Measurements from ENCODE around the gene ATF1.
A peak's percentile ranks its signal among the peaks of the same experiment; 100 is the strongest.
"Not testable (repeated sequence)": the region's sequence is repeated elsewhere in the genome, so short reads cannot be mapped to it uniquely, and the experiment has no call there.

The ATF1 gene

GRCh38 chr12:50753232-50753769 is 10.6 kb upstream of the ATF1 start:
- DNase-seq: no peak

- peak; percentile 25 for DNase-seq
Observed at GRCh38 chr12:50764286-50765094, 589 bp downstream of the ATF1 start.

DNA sequence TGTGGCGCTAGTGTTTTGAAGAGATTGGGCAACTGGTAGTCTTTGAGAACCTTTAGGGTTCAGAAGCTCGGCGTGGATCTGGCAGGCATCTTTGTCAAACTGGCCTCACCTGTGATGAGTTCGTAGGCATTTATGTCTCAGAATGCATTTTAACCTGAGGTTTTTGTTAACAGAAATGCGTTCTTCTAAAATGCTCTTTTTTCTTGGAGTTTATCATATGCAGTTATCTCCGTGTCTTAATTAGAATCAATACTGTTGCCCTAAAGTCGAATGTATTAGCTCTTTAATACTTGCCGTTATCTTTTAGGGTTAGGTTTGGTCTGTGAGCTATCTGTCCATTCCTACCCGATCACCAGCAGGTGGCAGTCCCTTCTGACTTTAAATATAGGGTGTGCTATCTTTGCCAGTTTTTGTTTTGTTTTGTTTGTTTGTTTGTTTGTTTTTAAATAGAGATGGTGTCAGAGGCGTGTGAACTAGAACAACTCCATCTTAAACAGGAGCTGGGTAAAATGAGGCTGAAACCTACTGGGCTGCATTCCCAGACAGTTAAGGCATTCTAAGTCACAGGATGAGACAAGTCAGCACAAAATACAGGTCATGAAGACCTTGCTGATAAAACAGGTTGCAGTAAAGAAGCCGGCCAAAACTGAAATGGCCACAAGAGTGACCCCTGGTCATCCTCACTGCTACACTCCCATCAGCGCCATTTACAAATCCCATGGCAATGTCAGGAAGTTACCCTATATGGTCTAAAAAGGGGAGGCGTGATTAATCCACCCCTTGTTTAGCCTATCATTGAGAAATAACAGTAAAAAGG is 1.4 kb downstream of the ATF1 start:
- DNase-seq: peak; percentile 60

DNA sequence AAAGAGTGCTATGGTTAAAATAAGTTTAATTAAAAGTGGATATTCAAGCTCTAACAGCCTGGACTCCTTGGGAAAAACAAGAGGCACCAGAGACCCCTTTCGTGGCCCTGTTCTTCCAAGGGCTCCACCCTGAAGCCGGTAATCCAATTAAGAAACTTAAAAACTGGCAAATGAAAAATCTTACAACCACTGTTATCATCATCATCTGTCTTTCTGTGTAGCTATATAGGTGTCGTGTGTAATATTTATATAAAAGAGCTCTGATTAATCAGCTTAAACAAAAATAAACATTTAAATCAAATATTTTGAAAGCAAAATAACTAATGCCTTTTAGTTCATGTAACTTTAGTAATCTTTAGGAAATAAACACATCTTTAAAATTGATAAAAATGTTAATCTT is 4.5 kb downstream of the ATF1 start:
- no peak for DNase-seq

GRCh38 chr12:50768813-50769212 is 4.9 kb downstream of the ATF1 start:
- not testable (repeated sequence) for DNase-seq

- no peak for DNase-seq
Observed at GRCh38 chr12:50771409-50771808, 7.5 kb downstream of the ATF1 start.

DNA sequence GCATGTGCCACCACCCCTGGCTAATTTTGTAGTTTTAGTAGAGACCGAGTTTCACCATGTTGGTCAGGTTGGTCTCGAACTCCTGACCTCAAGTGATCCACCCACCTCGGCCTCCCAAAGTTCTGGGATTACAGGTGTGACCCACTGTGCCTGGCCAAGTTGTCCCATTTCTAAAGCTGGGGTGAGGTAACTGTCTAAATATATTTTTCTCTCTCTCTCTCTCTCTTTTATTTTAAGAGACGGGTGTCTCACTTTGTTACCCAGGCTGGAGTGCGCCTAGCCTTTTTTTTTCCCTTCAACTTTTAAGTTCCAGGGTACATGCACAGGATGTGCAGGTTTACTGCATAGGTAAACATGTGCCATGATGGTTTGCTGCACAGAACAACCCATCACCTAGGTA is 8.6 kb downstream of the ATF1 start:
- DNase-seq: no peak

DNA sequence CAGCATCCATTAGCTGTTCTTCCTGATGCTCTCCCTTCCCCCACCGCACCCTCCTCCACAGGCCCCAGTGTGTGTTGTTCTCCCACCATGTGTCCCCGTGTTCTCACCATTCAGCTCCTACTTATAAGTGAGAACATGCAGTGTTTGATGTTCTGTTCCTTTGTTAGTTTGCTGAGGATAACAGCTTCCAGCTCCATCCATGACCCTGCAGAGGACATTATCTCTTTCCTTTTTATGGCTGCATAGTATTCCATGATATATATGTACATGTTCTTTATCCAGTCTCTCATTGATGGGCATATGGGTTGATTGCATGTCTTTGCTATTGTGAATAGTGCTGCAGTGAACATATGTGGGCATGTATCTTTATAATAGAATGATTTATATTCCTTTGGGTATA is 9.0 kb downstream of the ATF1 start:
- no peak for DNase-seq

DNA sequence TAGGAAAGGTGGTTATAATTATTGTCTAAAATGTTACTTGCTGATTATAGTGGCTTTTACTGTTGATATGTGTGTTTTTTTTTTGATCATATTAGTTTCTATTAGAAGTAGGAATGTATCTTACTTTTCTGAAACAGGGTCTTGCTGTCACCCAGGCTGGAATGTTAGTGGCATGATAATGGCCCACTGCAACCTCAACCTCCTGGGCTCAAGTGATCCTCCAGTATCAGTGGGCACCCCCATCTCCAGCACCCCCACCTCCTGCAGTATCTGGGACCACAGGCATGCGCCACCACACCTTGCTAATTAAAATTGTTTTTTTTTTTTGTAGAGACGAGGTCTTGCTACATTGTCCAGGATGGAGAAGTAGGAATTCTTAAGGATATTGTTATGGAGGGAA is 11.3 kb downstream of the ATF1 start:
- no peak for DNase-seq

- no peak for DNase-seq
Observed at GRCh38 chr12:50776749-50777728, 13.1 kb downstream of the ATF1 start.

DNA sequence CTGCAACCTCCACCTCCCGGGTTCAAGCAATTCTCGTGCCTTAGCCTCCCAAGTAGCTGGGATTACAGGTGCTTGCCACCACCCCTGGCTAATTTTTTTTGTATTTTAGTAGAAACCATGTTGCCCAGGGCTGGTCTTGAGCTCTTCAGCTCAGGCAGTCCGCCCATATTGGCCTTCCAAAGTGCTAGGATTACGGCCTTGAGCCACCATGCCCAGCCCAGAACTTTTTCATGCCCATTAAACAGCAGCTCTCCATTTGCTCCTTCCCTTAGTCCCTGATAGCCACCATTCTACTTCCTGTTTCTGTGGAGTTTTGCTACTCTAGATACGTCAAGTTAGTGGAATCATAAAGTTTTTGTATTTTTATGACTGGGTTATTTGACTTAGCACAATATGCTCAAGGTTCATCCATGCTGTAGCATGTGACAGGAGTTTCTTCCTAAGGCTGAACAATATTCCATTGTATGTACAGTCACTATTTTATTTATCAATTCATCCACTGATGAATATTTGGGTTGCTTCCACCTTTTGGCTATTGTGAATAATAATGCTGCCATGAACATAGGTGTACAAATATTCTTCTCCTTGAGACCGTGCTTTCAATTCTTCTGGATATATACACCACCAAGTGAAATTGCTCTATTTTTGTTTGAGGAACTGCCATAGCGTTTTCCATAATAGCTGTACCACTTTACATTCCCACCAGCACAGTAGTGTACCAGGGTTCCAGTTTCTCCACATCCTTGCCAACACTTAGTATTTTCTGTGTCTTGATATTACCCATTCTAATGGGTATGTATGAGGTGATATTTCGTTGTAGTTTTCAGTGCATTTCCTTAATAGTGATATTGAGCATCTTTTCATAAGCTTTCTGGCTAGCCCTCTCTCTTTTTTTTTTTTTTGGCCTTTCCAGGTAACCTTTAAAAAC is 15.0 kb downstream of the ATF1 start:
- DNase-seq: no peak

- DNase-seq: no peak
Observed at GRCh38 chr12:50780013-50780412, 16.1 kb downstream of the ATF1 start.

DNA sequence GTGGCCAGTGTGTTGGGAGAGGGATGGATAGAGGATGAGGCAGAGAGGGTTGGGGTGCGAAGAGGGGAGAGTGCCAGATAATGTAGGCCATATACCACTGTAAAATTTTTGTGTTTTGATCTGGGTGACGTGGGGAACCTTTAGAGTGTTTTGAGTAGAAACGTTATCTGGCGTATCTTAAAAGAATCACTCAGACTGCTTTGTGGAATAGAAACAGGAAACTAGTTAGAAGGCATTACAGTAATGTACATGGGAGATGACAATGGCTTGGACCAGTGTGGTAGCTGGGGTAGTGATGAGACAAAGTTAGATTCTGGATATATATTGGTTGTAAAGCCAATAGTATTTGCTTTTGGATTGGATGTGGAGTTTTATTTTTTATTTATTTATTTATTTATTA is 20.6 kb downstream of the ATF1 start:
- no peak for DNase-seq

- DNase-seq: no peak
Observed at GRCh38 chr12:50785406-50786001, 21.6 kb downstream of the ATF1 start.

GRCh38 chr12:50786498-50787231 is 22.8 kb downstream of the ATF1 start:
- peak; percentile 94 for DNase-seq

DNA sequence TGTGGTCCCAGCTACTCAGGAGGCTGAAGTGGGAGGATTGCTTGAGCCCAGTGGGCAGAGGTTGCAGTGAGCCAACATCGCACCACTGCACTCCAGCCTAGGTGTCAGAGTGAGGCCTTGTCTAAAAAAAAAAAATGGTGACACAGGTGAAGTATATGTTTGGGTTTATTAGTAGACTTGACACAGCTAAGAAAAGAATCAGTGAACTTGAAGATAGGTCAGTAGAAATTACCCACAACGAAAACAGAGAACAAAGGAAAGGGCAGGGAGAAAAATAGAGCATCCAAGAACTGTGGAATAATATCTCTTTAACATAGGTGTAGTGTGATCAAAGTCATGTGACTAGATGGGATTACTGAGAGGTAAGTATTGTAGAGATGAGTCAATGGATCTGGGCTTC is 23.7 kb downstream of the ATF1 start:
- no peak for DNase-seq

GRCh38 chr12:50788561-50788960 is 24.7 kb downstream of the ATF1 start:
- DNase-seq: peak; percentile 1

- DNase-seq: no peak
Observed at GRCh38 chr12:50790081-50790480, 26.2 kb downstream of the ATF1 start.

- DNase-seq: no peak
Observed at GRCh38 chr12:50799908-50800307, 36.0 kb downstream of the ATF1 start.

DNA sequence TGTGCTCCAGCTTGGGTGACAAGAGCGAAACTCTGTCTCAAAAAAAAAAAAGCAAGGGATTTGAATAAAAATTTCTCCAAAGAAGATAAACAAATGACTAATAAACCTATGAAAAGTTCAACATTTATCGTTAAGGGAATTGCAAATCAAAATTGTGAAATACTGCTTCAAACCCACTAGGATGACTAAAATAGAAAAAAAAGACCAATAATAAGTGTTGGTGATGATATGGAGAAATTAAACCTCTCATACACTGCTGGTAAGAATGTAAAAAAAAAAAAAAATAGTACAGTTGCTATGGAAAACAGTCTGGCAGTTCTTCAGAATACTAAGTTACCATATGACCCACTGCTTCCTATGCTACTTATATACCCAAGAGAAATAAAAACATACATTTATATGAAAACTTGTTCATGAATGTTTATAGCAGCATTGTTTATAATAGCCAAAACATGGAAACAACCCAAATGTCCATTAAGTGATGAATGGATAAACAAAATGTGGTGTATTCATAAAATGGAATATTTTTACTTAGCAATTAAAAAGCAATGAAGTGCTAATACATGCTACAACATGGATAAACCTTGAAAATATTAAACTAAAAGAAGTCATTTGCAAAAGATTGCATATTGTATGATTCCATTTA is 39.5 kb downstream of the ATF1 start:
- no peak for DNase-seq

Measured in kidney glomerular epithelial cell (primary cell).